GM19468 (cell line): ENCODE measurements around the gene ARAP2.
"Not testable (repeated sequence)": the region's sequence is repeated elsewhere in the genome, so short reads cannot be mapped to it uniquely, and the experiment has no call there.

Source experiments
- ATAC-seq: cut with Tn5 transposase; IDR thresholded peaks from one replicate; pipeline ENCODE4 v1.9.1; 2021; ENCODE audit warnings: mild to moderate bottlenecking, moderate library complexity, moderate number of reproducible peaks; ENCODE audit not compliant: unreplicated experiment; ENCODE audit errors: extremely low read depth

ARAP2 gene

GRCh38 chr4:36187723-36188333 lies 56.5 kb downstream of the ARAP2 start:
- ATAC-seq, result no peak

DNA sequence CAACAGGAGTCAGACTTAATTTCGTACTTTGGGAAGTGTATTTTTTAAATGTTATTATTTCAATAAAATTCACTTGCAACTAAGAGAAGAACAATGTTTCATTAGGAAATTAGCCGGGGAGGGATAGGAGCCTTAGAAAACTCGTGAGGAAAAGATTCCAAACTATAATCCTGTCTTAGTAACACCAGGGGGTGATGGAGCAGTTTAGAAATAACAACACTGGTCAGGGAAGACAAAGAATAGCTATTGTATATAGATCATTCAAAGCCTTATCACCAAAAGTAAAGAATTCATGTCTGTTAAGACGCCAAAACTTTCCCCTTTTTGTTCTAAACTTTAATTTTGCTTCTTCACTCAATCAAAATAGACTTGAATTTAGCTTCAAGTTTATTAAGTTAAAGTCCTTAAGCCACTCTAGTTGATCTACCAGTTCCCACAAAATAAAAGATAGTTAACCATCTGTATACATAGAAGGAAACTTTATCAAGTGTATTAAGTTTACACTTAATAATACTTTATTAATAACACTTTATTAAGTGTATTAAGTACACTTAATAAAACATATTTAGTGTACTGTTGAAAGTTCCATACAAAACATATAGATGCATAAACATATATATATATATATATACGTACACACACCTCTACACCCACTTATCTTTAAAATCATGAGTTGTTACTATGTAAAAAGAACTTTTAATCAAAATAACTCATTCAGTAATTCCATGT lies 60.5 kb downstream of the ARAP2 start:
- ATAC-seq, result no peak

- ATAC-seq, result no peak
Observed at GRCh38 chr4:36183232-36183631, 61.1 kb downstream of the ARAP2 start.

DNA sequence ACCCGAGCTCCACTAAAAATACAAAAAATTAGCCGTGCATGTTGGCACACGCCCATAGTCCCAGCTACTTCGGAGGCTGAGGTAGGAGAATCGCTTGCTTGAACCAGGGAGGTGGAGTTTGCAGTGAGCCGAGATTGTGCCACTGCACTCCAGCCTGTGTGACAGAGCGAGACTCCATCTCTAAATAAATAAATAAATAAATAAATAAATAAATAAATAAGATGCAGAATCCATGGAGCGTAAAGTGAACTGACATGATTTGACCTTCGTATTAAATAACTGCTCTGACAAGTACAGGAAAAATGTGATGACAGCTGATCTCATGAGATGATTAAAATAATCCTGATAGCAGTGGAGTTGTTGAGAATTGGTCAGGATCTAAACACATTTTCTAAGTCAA lies 62.0 kb downstream of the ARAP2 start:
- not testable (repeated sequence) for ATAC-seq

- no peak for ATAC-seq
Observed at GRCh38 chr4:36180206-36180605, 64.1 kb downstream of the ARAP2 start.

DNA sequence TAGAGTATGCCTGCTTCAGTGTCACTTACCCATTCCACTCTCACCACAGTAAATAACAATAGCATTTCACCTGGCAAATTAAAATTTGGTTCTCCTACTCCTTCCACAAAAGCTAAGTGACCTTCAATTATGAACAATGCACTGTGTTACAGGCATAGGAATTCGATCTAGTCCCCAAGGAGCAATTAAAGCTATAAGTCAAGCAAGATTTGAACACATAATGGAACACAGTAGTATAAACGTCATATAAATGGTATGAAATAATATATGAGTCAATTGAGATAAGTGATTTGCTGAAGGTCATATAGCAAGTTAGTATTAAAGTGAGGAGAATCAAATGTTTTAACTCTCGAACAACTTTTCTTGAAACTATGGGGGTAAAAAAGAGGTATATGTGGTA lies 65.8 kb downstream of the ARAP2 start:
- ATAC-seq, result no peak

DNA sequence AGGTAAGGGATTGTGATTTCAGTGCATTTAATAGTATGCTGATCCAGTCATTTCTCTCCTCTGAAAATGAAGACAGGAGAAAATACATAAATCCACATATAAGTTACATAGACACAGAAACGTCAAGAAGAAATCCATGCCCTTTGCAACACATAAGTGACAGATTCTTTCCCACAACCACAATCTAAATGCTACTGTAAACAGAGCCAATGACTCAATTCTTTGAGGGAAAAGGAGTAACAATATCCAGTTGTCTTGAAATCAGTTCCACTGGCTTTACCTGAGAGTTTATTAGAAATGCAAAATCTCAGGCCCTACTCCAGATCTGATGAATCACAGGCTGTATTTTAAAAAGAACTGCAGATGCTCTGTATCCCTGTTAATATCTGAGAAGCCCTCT lies 66.4 kb downstream of the ARAP2 start:
- ATAC-seq, result no peak

- no peak for ATAC-seq
Observed at GRCh38 chr4:36174570-36174969, 69.7 kb downstream of the ARAP2 start.

GRCh38 chr4:36173905-36174304 lies 70.4 kb downstream of the ARAP2 start:
- no peak for ATAC-seq

DNA sequence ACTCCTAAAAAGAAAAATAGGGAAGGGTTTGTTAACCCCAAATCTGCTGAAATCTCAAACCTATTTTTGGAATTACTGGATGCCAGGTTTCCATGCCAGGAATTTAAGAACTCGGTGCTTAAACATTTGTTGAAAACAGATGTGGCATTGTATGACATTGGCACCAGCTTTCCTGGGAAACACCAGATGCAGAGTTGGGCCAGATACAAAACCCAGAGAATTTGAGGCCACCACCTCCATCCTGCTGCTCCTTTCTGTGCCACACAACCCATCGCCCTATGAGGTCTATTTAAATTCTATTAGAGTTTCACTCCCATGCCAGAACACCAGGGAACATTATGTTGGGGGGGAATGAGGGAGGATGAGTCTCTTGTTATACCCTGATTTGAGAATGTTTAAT lies 71.7 kb downstream of the ARAP2 start:
- no peak for ATAC-seq

DNA sequence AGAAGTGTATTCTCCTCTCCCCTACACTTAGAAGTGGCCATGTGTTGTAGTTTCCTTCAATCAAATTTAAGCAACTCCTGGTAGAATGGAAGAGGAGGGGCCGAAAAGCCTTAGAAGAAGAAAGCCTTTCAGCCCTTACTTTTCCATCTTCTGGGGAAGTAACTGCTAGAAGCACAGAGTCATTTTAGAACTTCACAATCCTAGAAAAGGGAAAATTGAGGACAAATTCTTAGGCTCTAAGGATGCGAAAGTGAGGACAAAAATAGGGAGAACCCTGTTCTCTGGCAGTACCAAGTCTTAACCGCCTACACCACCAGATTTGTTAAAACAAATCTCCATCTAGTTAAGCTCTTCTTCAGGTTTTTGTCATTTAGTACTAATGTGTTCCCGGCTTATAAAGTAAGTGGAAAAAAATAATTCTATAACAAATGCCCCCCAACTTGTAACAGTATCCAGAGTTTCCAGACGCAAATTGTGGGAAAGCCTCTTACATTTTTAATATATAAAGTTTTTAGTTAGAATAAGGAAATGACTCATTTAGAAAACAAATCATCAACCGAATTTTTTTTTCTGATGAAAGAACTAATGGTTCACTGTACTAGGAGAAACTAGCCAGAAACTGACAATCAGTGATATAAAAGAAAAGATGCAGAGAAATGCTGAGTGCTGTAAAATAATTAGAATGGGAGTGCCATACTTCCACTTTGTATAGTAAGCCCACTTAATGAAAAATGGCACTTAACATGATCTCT lies 76.0 kb downstream of the ARAP2 start:
- ATAC-seq, result no peak

- ATAC-seq, result no peak
Observed at GRCh38 chr4:36165631-36166005, 78.7 kb downstream of the ARAP2 start.

DNA sequence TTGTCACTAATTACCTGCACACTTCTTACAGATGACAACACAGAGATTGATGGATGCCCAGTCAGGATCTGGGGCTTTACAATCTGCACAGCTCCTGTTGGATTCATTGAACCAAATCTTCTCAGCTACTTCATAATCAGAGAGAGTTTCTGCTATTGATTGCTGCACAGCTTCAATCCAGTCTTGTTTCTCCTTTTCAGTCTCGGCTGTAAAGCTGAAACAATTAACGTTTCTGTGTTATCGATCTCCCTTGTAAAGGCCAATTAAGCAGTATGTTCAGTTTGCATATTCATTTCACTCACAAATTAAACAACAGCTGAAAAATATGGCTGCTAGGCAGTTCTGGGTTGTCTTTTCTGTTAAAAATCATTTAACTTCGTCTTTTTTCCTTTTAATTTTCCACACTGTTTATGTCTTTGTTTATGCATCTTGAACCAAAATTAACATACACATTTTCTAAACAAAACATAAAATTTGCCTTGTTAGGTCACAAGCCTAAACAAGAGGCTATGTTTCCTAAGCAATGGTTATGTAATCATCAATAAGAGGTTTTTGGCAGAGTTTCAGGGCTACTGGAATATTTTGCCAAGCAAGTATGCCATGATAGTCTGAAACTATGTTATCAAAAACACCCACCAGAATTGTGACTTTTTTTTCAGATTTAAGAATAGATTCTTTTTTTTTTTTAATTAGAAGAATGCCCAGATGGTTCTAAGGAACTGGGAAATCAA lies 79.2 kb downstream of the ARAP2 start:
- ATAC-seq, result no peak

- ATAC-seq, result no peak
Observed at GRCh38 chr4:36163198-36163597, 81.1 kb downstream of the ARAP2 start.

DNA sequence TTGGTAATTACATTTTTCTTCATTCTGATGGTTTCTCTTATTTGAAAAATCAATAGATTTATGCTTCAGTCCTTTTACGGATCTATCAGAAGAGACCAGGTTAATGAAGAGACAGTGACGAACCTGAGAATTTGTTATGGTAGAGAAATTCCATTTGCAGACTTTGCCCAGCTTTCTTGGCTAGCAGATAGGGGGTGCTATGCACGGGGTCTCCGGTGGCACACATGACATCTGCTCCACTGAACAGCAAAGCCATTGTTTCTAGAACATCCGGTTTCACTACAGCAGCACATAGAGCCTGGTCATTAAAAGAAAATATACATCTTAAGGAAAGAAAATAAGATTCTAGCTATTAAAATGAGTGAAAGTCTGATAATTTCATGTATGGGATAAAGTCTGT lies 85.1 kb downstream of the ARAP2 start:
- no peak for ATAC-seq

DNA sequence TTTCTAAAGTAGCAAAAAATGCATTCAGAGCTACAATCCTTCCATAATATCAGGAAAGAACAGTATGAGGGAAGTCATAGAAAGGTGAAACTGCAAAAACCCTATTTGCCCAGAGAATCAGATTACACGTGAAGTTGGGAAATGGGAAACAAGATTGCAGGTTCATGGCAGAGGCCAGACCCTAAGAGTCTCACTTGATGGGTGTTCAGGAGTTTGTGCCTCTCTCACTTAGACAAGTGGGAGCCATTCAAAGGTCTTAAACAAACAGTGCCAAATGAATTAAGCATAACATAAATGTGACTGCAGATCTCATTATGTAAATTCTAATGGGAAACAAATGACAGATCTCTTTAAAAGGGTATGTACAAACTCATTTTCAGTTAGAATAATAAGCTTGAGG lies 91.6 kb downstream of the ARAP2 start:
- no peak for ATAC-seq

DNA sequence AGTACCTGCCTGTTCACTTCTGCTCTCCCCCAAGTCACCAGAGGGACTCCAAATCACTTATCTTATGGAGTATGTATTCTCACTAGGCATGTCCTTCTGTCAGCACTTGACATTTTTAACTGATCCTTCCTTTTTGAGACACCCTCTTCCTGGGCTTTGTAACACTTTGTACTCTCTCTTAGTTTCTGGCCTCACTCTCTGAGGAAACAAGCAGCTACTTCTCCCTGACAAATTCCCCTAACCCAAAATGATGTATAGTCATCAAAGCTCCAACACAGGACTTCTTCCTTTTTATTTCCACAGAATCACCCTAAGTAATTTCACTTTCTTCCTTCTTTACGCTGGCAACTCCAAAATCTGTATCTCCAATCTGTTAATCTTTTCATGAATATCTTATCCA lies 101.8 kb downstream of the ARAP2 start:
- ATAC-seq, result no peak

DNA sequence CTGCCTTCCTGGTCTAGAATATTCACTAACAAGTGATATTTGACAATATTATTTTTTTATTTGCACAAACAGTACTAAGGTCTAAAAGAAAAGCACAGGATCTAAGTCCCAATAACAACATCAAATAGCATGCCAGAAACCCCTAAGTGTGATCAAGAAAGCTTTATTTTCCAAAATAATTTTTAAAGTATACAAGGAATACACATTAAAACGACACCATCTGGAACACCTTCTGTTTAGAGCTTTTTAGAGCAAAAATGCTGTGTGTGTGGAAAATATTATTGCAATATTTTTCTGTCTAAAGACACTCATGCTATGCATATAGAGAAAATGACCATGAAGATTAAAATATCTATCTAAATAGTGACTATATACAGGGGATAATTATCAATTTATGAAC lies 103.1 kb downstream of the ARAP2 start:
- ATAC-seq, result no peak

DNA sequence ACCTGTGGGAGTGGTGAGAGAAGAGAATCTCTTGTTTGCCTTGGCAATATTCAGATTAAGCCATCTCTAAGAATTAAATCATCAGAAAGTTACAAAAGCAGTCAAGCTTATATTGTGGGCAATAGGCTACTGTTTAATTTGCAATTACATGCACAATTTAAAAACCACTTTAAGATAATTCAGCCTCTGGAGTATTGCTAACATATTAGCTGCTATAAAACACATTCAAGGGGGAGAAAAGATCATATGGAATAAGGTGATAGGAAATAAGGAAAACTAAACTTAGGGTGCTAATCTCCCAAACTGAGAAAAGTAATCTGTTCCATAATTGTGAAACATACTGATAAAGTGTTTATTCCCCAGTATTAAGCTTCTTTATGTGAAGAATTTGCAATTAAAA lies 103.9 kb downstream of the ARAP2 start:
- no peak for ATAC-seq

- no peak for ATAC-seq
Observed at GRCh38 chr4:36138220-36138619, 106.1 kb downstream of the ARAP2 start.

DNA sequence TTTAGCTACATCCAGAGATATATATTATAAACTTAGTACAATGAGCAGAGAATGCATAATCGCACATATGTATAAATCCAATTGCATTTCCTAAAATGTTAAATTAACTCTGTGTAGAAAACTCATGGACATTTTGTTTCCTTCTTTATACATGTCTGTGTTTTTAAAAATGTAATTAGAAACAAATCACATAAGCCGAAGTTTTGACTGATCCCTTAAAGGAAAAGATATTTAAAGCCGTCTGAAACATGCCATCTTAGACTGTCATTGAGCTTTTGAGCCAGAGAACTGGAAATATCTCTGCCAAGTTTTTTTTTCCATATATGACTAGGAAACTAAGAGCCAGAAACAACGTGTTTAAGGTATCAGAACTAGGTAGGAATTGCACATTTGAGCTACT lies 107.0 kb downstream of the ARAP2 start:
- ATAC-seq, result no peak
